Measurements from ENCODE around the gene KLF16.

- TF ChIP-seq, protein P1, sequence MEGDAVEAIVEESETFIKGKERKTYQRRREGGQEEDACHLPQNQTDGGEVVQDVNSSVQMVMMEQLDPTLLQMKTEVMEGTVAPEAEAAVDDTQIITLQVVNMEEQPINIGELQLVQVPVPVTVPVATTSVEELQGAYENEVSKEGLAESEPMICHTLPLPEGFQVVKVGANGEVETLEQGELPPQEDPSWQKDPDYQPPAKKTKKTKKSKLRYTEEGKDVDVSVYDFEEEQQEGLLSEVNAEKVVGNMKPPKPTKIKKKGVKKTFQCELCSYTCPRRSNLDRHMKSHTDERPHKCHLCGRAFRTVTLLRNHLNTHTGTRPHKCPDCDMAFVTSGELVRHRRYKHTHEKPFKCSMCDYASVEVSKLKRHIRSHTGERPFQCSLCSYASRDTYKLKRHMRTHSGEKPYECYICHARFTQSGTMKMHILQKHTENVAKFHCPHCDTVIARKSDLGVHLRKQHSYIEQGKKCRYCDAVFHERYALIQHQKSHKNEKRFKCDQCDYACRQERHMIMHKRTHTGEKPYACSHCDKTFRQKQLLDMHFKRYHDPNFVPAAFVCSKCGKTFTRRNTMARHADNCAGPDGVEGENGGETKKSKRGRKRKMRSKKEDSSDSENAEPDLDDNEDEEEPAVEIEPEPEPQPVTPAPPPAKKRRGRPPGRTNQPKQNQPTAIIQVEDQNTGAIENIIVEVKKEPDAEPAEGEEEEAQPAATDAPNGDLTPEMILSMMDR (conservative IDR thresholded peaks at IDR 0.05; ENCODE audit: low read depth in 2 of 2), result no peak
- TF ChIP-seq CREB1 (CRISPR knock-in tag; IDR thresholded peaks at IDR 0.05; ENCODE audit: low read depth) (no peak), JUNB (IDR thresholded peaks at IDR 0.05; ENCODE audit: unreplicated experiment) (no peak), EZH2 (IDR thresholded peaks at IDR 0.05; ENCODE audit: low read depth, unreplicated experiment) (no peak), POLR2AphosphoS5 (IDR thresholded peaks at IDR 0.05; ENCODE audit: low read depth) (no peak), NANOG (IDR thresholded peaks at IDR 0.05; ENCODE audit: borderline replicate concordance) (no peak), ZNF114 (CRISPR knock-in tag; IDR thresholded peaks at IDR 0.05) (no peak), ETS1 (IDR thresholded peaks at IDR 0.05) (no peak), EZH2phosphoT487 (IDR thresholded peaks at IDR 0.05; ENCODE audit: unreplicated experiment) (no peak)
- TF ChIP-seq, protein P2, sequence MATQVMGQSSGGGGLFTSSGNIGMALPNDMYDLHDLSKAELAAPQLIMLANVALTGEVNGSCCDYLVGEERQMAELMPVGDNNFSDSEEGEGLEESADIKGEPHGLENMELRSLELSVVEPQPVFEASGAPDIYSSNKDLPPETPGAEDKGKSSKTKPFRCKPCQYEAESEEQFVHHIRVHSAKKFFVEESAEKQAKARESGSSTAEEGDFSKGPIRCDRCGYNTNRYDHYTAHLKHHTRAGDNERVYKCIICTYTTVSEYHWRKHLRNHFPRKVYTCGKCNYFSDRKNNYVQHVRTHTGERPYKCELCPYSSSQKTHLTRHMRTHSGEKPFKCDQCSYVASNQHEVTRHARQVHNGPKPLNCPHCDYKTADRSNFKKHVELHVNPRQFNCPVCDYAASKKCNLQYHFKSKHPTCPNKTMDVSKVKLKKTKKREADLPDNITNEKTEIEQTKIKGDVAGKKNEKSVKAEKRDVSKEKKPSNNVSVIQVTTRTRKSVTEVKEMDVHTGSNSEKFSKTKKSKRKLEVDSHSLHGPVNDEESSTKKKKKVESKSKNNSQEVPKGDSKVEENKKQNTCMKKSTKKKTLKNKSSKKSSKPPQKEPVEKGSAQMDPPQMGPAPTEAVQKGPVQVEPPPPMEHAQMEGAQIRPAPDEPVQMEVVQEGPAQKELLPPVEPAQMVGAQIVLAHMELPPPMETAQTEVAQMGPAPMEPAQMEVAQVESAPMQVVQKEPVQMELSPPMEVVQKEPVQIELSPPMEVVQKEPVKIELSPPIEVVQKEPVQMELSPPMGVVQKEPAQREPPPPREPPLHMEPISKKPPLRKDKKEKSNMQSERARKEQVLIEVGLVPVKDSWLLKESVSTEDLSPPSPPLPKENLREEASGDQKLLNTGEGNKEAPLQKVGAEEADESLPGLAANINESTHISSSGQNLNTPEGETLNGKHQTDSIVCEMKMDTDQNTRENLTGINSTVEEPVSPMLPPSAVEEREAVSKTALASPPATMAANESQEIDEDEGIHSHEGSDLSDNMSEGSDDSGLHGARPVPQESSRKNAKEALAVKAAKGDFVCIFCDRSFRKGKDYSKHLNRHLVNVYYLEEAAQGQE (IDR thresholded peaks at IDR 0.05; ENCODE audit: unreplicated experiment), result no peak
These were observed 17.4 kb upstream of the KLF16 start for GRCh38 chr19:1880611-1881392.

Measured in GM23338 (cell line).